Mammary epithelial cell (primary cell): ENCODE measurements around the gene KLHL35.

Experiments used
- EZH2 ChIP-seq: IDR thresholded peaks from 2 replicates; pipeline ENCODE4 v1.6.1; 2012; ENCODE audit warnings: low read length, inconsistent platforms, borderline replicate concordance
- TF ChIP-seq, protein P1 (sequence below), 2 donors: IDR thresholded peaks in 1 of 2; conservative IDR thresholded peaks in 1 of 2; 2 replicates each; pipeline ENCODE4 v1.5.1; 2011 to 2012; ENCODE audit warnings: inconsistent platforms in 2 of 2, low read length in 2 of 2, mild to moderate bottlenecking in 2 of 2, control low read depth in 1 of 2, low read depth in 1 of 2; ENCODE audit not compliant: insufficient read depth in 1 of 2; ENCODE audit errors: extremely low read depth in 1 of 2

DNA sequence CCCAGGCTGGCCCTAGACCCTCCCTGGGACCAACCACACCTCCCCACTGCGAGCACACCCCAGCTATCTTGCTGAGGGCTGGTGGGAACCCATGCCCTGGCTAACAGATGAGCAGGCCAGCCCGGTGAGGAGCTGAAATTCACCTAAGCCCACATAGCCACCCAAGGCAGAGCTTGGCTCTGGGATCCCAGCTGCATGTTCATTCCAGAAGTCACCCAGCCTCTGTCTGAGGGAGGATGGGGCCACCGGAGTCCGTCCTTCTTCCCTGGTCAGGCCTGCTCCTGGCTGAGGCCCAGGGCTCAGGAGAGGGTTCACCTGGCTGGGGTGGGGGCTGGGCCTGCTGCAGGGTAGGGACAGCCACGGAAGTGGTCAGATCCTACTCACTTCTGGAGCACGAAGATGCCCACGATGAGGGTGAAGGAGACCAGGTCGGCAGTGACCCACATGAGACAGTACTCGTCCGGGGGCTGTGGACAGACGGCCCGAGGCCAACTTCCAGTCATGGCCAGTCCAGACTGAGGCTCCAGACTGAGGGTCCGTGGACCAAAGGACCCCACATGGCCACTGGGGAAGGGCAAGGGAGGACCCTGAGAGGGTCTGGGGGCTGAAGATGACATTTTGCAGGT is 6.6 kb upstream of the KLHL35 start:
- TF ChIP-seq, protein P1, sequence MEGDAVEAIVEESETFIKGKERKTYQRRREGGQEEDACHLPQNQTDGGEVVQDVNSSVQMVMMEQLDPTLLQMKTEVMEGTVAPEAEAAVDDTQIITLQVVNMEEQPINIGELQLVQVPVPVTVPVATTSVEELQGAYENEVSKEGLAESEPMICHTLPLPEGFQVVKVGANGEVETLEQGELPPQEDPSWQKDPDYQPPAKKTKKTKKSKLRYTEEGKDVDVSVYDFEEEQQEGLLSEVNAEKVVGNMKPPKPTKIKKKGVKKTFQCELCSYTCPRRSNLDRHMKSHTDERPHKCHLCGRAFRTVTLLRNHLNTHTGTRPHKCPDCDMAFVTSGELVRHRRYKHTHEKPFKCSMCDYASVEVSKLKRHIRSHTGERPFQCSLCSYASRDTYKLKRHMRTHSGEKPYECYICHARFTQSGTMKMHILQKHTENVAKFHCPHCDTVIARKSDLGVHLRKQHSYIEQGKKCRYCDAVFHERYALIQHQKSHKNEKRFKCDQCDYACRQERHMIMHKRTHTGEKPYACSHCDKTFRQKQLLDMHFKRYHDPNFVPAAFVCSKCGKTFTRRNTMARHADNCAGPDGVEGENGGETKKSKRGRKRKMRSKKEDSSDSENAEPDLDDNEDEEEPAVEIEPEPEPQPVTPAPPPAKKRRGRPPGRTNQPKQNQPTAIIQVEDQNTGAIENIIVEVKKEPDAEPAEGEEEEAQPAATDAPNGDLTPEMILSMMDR (conservative IDR thresholded peaks at IDR 0.05 in 1 of 2, IDR thresholded peaks at IDR 0.05 in 1 of 2; ENCODE audit: extremely low read depth in 1 of 2, insufficient read depth in 1 of 2, low read depth in 1 of 2, low read length in 2 of 2): no peak
- no peak for TF ChIP-seq EZH2
